Brain microvascular endothelial cell (primary cell): ENCODE results near the gene LRMDA.

ENCODE experiments used
- DNase-seq: peaks from one replicate; pipeline ENCODE4 v3.0.0-alpha.2; 2020
- H3K27ac ChIP-seq: fragments of 250-450 bp; sonication (Bioruptor Pico); 2 replicates; pipeline ENCODE4 v1.5.1; 2020; ENCODE audit warnings: mild to moderate bottlenecking, moderate library complexity
- H3K27me3 ChIP-seq: fragments of 250-450 bp; sonication (Bioruptor Pico); replicated peaks from 2 replicates; pipeline ENCODE4 v1.5.1; 2020; ENCODE audit warnings: mild to moderate bottlenecking
- H3K36me3 ChIP-seq: fragments of 250-450 bp; sonication (Bioruptor Pico); replicated peaks from 2 replicates; pipeline ENCODE4 v1.5.1; 2020; ENCODE audit warnings: mild to moderate bottlenecking
- H3K4me3 ChIP-seq: 2 replicates; pipeline ENCODE4 v1.5.1; 2011; ENCODE audit warnings: low read depth, mild to moderate bottlenecking, control low read depth, low read length, moderate library complexity
- CTCF ChIP-seq: IDR thresholded peaks from 2 replicates; pipeline ENCODE4 v1.5.1; 2011; ENCODE audit warnings: low read depth, mild to moderate bottlenecking, moderate library complexity, low read length, control low read depth, inconsistent platforms; ENCODE audit errors: missing control alignments
- in situ Hi-C: cut with HindIII; loops from 2 replicates; pipeline ENCODE4 v1.10.0; 2017; ENCODE audit warnings: low sequenced_read_pairs, low pct_ligation_motif_present

Gene LRMDA

GRCh38 chr10:75404815-75405597 lies 26.4 kb upstream of the LRMDA start:
- DNase-seq, result no peak
- H3K27ac ChIP-seq, result no peak overlapping the region
- H3K36me3 ChIP-seq, result no peaks in the 10 kb centered on the region
- in situ Hi-C loops, result no loop called here
- H3K27me3 ChIP-seq, result peaks cover 67% of the 10 kb centered on the region
- H3K4me3 ChIP-seq, result peak overlapping the region; percentile 96
- TF ChIP-seq CTCF, result no peak

GRCh38 chr10:75405598-75406461 lies 25.6 kb upstream of the LRMDA start:
- Histone ChIP-seq H3K36me3 (no peaks in the 10 kb centered on the region), H3K4me3 (no peak overlapping the region), H3K27ac (no peak overlapping the region), H3K27me3 (peaks cover 75% of the 10 kb centered on the region)
- TF ChIP-seq CTCF, result no peak
- in situ Hi-C loops, result no loop called here
- DNase-seq, result no peak

- H3K4me3 ChIP-seq, result no peak overlapping the region
- in situ Hi-C loops, result no loop called here
- no peaks in the 10 kb centered on the region for H3K36me3 ChIP-seq
- peaks cover 82% of the 10 kb centered on the region for H3K27me3 ChIP-seq
- TF ChIP-seq CTCF, result no peak
- no peak overlapping the region for H3K27ac ChIP-seq
- no peak for DNase-seq
Observed at GRCh38 chr10:75406462-75407223, 24.8 kb upstream of the LRMDA start.

- no peak for DNase-seq
- TF ChIP-seq CTCF, result no peak
- no peaks in the 10 kb centered on the region for H3K36me3 ChIP-seq
- no peak overlapping the region for H3K4me3 ChIP-seq
- in situ Hi-C loops, result no loop called here
- H3K27me3 ChIP-seq, result peaks cover 83% of the 10 kb centered on the region
- no peak overlapping the region for H3K27ac ChIP-seq
Observed at GRCh38 chr10:75407224-75407712, 24.2 kb upstream of the LRMDA start.

GRCh38 chr10:75407713-75408508 lies 23.5 kb upstream of the LRMDA start:
- in situ Hi-C loops, result no loop called here
- no peak for TF ChIP-seq CTCF
- no peak for DNase-seq
- H3K27me3 ChIP-seq, result peaks cover 87% of the 10 kb centered on the region
- peak overlapping the region; percentile 71 for H3K4me3 ChIP-seq
- no peaks in the 10 kb centered on the region for H3K36me3 ChIP-seq
- no peak overlapping the region for H3K27ac ChIP-seq
